ENCODE measurements around the gene ASTN2.

DNA sequence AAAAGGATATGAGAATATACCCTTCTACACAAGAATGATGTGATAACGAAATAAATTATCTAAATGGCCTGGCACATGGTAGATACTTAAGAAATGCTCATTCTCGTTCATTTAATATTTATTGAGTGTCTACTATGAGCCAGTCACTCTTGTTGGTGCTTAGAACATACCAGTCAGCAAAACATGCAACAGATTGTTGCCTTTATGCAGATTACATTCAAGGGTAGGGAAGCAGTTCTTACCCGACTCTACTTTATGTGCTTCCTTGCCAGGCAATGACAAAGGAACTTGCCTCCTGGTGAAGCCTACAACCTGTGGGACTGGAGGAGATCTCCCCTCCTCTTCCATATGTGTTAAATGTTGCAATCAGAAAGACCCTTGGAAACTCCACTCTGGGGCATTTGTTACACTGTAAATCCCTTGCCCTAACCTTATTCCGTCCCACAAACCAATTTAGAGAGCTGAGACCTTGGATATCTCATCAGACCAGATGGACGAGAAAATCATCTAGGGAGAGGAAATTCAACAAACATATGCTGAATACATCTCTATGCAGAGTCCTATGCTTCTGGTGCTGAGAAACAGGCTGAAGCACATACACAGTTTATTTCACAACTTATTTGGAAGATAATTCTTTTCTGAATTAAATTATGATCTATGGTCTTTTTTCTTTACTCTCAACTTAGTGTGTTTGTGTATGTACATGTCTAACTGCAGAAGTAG lies 855.9 kb downstream of the ASTN2 start:
- TF ChIP-seq CTCF (IDR thresholded peaks at IDR 0.05) (no peak), POLR2A (IDR thresholded peaks at IDR 0.05) (no peak)

All from testis (tissue), 2 donors.